ENCODE data around the gene C1QTNF2. TPM values are rescaled to one million over a fixed set of nuclear protein-coding genes. Genes with fewer than 3 reads are reported as not detected.
"Not testable (repeated sequence)": the region's sequence is repeated elsewhere in the genome, so short reads cannot be mapped to it uniquely, and the experiment has no call there.

Gene C1QTNF2
- total and polyA plus RNA-seq, 2 of the 8 experiments (the other 6 are each of a cell fraction or from before 2014, with no cell fraction given): 1.0 to 2.0 TPM

- H3K79me1 ChIP-seq (ENCODE audit: low read depth, low read length); H4K5ac ChIP-seq (ENCODE audit: insufficient read length, low read depth, low read length); H3K4me3 ChIP-seq (ENCODE audit: extremely low read depth in 1 of 4, insufficient read depth in 2 of 4, low read depth in 3 of 4, low read length in 4 of 4); H3K18ac ChIP-seq (ENCODE audit: extremely low read depth, low read length); H4K91ac ChIP-seq (replicated peaks; ENCODE audit: insufficient read length, low read length); H3K27me3 ChIP-seq (replicated peaks in 1 of 4; ENCODE audit: control insufficient read depth in 3 of 4, extremely low read depth in 1 of 4, insufficient read depth in 3 of 4, low read length in 3 of 4); H4K20me1 ChIP-seq (replicated peaks in 1 of 2; ENCODE audit: control insufficient read depth in 1 of 2, insufficient read depth in 2 of 2, low read length in 2 of 2); H3K14ac ChIP-seq (ENCODE audit: insufficient read length); H2BK20ac ChIP-seq (ENCODE audit: low read length); H3K23me2 ChIP-seq (ENCODE audit: low read depth, low read length); H3K4me1 ChIP-seq (replicated peaks in 1 of 4; ENCODE audit: control insufficient read depth in 3 of 4, insufficient read depth in 4 of 4, low read length in 3 of 4); H2AK5ac ChIP-seq (ENCODE audit: low read depth, low read length); H2BK15ac ChIP-seq (ENCODE audit: low read length); DNase-seq (ENCODE audit: low read depth in 1 of 2, low spot score in 2 of 2); H3K4me2 ChIP-seq (ENCODE audit: insufficient read depth in 1 of 2, low read depth in 2 of 2, low read length in 2 of 2); H3K56ac ChIP-seq (replicated peaks; ENCODE audit: insufficient read length, low read depth, low read length); H3K4ac ChIP-seq (replicated peaks; ENCODE audit: insufficient read length, low read depth, low read length); H4K8ac ChIP-seq (ENCODE audit: extremely low read depth, insufficient read depth, low read length); H3K9me3 ChIP-seq (ENCODE audit: insufficient read depth in 2 of 2, low read depth in 1 of 2, low read length in 1 of 2); FAIRE-seq; H3K9ac ChIP-seq (replicated peaks in 1 of 4; ENCODE audit: extremely low read depth in 1 of 4, low read depth in 3 of 4, low read length in 3 of 4); H2BK120ac ChIP-seq (replicated peaks; ENCODE audit: low read depth, low read length); H3K27ac ChIP-seq (ENCODE audit: low read depth, low read length); H2BK5ac ChIP-seq (ENCODE audit: low read depth, low read length); H3K23ac ChIP-seq (ENCODE audit: insufficient read length); H2BK12ac ChIP-seq (ENCODE audit: low read depth, low read length); H3K36me3 ChIP-seq (ENCODE audit: control insufficient read depth in 2 of 4, insufficient read depth in 4 of 4, low read length in 3 of 4); H3K79me2 ChIP-seq (ENCODE audit: control insufficient read depth in 1 of 2, insufficient read depth in 2 of 2, low read length in 2 of 2); H2AFZ ChIP-seq (ENCODE audit: low read length): not testable (repeated sequence)
- POLR2A ChIA-PET (ENCODE audit: partially characterized antibody): interaction anchor here (1.1 to 1.3 kb wide), 2 partner anchors 27 to 52 kb away, joined by 3 read pairs; no protein-coding TSS in a partner anchor
- CTCF ChIA-PET (ENCODE audit: partially characterized antibody): interaction anchor here (1.2 to 12.9 kb wide), 2 partner anchors 73 to 96 kb away, joined by 3 to 231 read pairs; no protein-coding TSS in a partner anchor
Observed at GRCh38 chr5:160340513-160340912, 29.9 kb downstream of the C1QTNF2 start.
